Suprapubic skin (tissue), 4 donors: ENCODE results near the gene EIF3A. TPM values are rescaled to one million over a fixed set of nuclear protein-coding genes. Genes with fewer than 3 reads are reported as not detected.

Experiments
- DNase-seq, 2 donors: peaks; one replicate each; pipeline ENCODE4 v3.0.0-alpha.2; 2019; ENCODE audit warnings: low spot score in 2 of 2
- H3K27ac ChIP-seq: fragments of 200-600 bp; sonication (generic); one replicate; pipeline ENCODE4 v1.5.1; 2019
- H3K27me3 ChIP-seq: fragments of 200-600 bp; sonication (generic); one replicate; pipeline ENCODE4 v1.5.1; 2019
- H3K36me3 ChIP-seq: fragments of 200-600 bp; sonication (generic); one replicate; pipeline ENCODE4 v1.5.1; 2019
- H3K4me1 ChIP-seq: fragments of 200-600 bp; sonication (generic); one replicate; pipeline ENCODE4 v1.5.1; 2019
- H3K4me3 ChIP-seq: fragments of 200-600 bp; sonication (generic); one replicate; pipeline ENCODE4 v1.5.1; 2019; ENCODE audit warnings: mild to moderate bottlenecking
- H3K9me3 ChIP-seq: fragments of 200-600 bp; sonication (generic); one replicate; pipeline ENCODE4 v1.5.1; 2019
- EP300 ChIP-seq: sonication (generic); formaldehyde crosslinking; IDR thresholded peaks from one replicate; pipeline ENCODE4 v1.6.1; 2017; ENCODE audit warnings: antibody characterized with exemption
- POLR2A ChIP-seq, 2 donors: fragments of 450-650 bp; IDR thresholded peaks; one replicate each; pipeline ENCODE4 v1.6.1; 2017; ENCODE audit warnings: antibody characterized with exemption in 2 of 2, mild to moderate bottlenecking in 2 of 2, moderate library complexity in 2 of 2
- POLR2AphosphoS5 ChIP-seq, 3 donors: sonication (generic); formaldehyde crosslinking; IDR thresholded peaks; one replicate each; pipeline ENCODE4 v1.6.1; 2017; ENCODE audit warnings: antibody characterized with exemption in 3 of 3
- WGBS: methylation state at CpG from one replicate; pipeline ENCODE4 v1.1.5; 2018; 5-methylcytosine and 5-hydroxymethylcytosine counted together
- total RNA-seq, 4 donors: library from RNA; depleted of rRNA; stranded (reverse); fragments of >200 nt; gene quantifications; one replicate each; pipeline ENCODE4 v1.1.0, GENCODE V29; 2016
- TF ChIP-seq, protein P1 (sequence below), 2 donors: fragments of 200-600 bp in 1 of 2; fragments of 450-650 bp in 1 of 2; sonication (generic) in 1 of 2; IDR thresholded peaks; one replicate each; pipeline ENCODE4 v1.5.1; 2016 to 2019; ENCODE audit warnings: antibody characterized with exemption in 2 of 2, mild to moderate bottlenecking in 1 of 2, moderate library complexity in 1 of 2

The EIF3A gene
- total RNA-seq, 4 donors from 2014 or later = 116 to 148 (median 123) TPM

DNA sequence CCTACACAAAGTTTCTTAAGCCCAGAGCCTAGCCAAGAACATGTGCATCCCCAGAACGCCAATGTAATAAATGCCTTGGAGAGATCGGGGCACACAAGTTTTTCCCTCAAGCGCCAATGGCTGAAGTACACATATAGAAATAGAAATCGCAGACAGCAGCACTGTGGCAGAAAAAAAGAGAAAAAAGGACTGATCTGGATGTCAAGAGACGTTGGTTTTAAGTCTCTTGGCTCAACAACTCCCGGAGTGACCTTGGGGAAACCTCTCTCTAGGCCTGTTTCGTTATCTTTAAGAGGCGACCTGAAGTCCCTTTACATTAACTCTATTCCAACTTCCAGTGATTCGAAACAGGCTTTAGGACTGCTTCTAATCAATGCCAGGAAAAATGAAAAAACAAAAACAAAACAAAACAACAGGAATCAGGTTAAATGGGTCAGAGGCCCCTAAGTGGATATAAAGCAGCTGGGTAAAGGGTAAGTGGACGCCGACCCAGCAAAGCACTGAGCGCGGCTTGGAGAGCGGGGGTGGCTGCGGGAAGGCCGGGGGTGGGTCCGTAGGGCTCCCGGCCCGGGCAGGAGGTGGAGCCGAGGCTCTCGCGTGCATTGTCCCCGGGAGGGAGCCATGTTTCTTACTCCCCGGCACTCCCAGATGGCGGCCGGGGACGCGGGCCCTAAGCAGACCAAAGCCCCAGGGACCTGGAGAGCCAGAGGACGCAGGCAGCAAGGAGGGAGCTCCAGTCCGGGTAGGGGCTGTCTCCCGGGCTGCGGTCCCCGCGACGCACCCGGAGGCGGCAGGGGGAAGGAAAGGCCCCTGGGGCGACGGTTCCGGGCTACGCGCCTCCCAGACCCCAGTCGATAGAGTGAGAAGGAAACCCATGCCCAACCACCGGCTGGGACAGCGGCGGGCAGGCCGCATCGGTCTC is 757 bp downstream of the EIF3A start:
- DNase-seq = peak; percentile 85 to 87
- TF ChIP-seq, protein P1, sequence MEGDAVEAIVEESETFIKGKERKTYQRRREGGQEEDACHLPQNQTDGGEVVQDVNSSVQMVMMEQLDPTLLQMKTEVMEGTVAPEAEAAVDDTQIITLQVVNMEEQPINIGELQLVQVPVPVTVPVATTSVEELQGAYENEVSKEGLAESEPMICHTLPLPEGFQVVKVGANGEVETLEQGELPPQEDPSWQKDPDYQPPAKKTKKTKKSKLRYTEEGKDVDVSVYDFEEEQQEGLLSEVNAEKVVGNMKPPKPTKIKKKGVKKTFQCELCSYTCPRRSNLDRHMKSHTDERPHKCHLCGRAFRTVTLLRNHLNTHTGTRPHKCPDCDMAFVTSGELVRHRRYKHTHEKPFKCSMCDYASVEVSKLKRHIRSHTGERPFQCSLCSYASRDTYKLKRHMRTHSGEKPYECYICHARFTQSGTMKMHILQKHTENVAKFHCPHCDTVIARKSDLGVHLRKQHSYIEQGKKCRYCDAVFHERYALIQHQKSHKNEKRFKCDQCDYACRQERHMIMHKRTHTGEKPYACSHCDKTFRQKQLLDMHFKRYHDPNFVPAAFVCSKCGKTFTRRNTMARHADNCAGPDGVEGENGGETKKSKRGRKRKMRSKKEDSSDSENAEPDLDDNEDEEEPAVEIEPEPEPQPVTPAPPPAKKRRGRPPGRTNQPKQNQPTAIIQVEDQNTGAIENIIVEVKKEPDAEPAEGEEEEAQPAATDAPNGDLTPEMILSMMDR (IDR thresholded peaks at IDR 0.05) = no peak
- no peak for TF ChIP-seq POLR2AphosphoS5 (IDR thresholded peaks at IDR 0.05)
- no peak for TF ChIP-seq EP300
- TF ChIP-seq POLR2A (IDR thresholded peaks at IDR 0.05) = peak; percentile 25 to 67
- H3K27ac ChIP-seq = peak overlapping the region; percentile 96
- no peaks in the 10 kb centered on the region for H3K9me3 ChIP-seq
- H3K4me1 ChIP-seq = peaks cover 47% of the 10 kb centered on the region
- H3K27me3 ChIP-seq = no peaks in the 10 kb centered on the region
- WGBS = 1% methylated on average over 32 of the region's 48 CpGs
- H3K36me3 ChIP-seq = no peaks in the 10 kb centered on the region
- H3K4me3 ChIP-seq = peak overlapping the region; percentile 79

DNA sequence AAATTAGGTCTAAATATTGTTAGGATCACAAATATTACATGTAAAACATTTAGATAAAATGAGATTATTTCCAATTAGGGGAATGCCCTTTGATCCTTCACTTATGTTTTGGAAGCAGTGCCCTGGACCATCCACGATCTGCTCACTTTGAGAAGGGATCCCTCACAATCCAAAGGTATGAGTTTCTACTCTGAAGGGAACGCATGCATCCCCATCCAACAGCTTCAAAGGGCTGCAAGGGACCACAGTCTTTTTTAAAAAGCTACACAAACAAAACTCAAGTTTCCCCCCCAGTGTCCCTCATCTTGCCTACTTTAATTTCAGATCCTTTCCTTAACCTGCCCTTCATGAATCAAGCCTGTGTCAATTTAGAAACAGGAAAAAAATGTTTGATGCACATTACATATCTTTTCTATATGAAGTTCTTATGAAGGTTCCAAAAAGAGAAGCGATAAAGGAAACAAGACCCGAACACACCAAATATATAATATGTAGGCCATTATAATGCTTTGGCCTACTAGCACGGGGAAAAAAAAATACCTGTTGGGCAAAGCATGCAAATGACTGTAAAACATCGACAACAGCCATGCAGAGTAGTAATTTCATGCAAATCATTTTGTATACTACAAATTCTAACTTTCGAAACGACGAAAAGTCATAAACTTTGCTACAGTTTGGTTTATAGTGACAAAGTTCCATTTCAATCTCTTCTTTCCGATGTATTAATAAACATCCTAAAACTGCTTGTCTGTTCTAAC is 2.0 kb downstream of the EIF3A start:
- Histone ChIP-seq H3K4me1 (peaks cover 49% of the 10 kb centered on the region), H3K27me3 (no peaks in the 10 kb centered on the region), H3K4me3 (peak overlapping the region; percentile 79), H3K27ac (no peak overlapping the region), H3K36me3 (no peaks in the 10 kb centered on the region), H3K9me3 (no peaks in the 10 kb centered on the region)
- no peak for TF ChIP-seq POLR2A (IDR thresholded peaks at IDR 0.05)
- TF ChIP-seq, protein P1 (IDR thresholded peaks at IDR 0.05) = no peak
- TF ChIP-seq POLR2AphosphoS5 (IDR thresholded peaks at IDR 0.05) = no peak
- no peak for TF ChIP-seq EP300
- peak in 1 of 2 donors; percentile 27 for DNase-seq
- WGBS = 21% methylated on average over 10 of the region's 10 CpGs

DNA sequence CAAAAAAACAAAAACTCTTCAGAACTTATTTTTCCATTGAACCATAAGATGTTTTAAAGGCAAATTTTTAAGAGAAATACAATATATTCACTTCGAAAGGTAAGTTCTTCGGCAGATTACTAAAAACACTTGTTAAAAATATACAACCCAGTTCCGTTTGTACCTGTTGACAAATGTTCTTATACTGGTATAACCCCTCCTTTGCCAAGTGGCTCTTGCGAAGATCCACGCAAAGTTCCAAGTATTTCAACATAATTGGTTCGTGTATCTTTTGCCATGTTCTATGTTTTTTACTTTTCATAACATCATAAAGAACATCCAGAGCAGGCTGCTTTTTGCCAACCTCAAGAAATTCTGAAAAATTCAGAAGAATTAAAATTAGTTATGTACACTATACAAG is 7.0 kb downstream of the EIF3A start:
- Histone ChIP-seq H3K9me3 (no peaks in the 10 kb centered on the region), H3K27ac (no peak overlapping the region), H3K4me1 (peaks cover 35% of the 10 kb centered on the region), H3K36me3 (peaks cover 40% of the 10 kb centered on the region), H3K4me3 (no peak overlapping the region), H3K27me3 (no peaks in the 10 kb centered on the region)
- 70% methylated on average over 6 of the region's 6 CpGs for WGBS
- DNase-seq = no peak
- no peak for TF ChIP-seq EP300
- no peak for TF ChIP-seq POLR2A (IDR thresholded peaks at IDR 0.05)
- TF ChIP-seq, protein P1 (IDR thresholded peaks at IDR 0.05) = no peak
- TF ChIP-seq POLR2AphosphoS5 (IDR thresholded peaks at IDR 0.05) = no peak

DNA sequence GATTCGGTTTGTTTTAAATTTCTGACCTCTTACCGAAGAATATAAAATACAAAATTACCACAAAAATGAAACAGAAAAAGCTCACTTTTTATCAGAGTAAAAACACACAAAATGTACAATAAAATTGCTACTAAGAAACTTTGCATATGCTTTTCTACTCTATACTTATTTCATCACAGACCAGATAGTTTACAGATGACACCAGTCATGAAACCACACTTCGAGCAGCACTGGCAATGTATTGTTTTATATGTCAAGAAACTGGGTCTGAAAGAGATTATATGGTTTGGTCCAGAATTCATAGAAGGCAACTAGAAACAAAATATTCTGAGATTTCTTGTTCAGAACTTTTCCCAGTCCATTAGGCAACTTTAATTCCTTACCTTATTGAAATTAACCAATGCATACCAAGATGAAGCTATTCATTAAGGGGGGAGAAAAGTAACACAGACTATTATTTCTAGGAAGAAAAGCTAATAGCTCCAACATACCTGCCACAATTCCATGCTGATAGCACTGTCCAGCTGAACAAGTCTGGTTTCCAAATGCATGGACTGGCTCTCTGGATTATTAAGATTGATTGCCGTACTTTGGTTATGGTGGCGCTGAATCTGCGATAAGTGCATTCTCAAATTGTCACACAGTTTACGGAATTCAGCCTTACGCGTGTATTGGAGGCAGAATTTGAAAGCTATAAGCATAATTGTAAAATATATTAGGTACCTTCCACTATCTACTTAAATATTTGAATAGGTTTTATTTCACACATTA is 10.0 kb downstream of the EIF3A start:
- Histone ChIP-seq H3K4me1 (peaks cover 8% of the 10 kb centered on the region), H3K4me3 (no peak overlapping the region), H3K36me3 (peaks cover 70% of the 10 kb centered on the region), H3K27ac (no peak overlapping the region), H3K9me3 (no peaks in the 10 kb centered on the region), H3K27me3 (no peaks in the 10 kb centered on the region)
- no peak for TF ChIP-seq POLR2A (IDR thresholded peaks at IDR 0.05)
- TF ChIP-seq, protein P1 (IDR thresholded peaks at IDR 0.05) = no peak
- TF ChIP-seq POLR2AphosphoS5 (IDR thresholded peaks at IDR 0.05) = no peak
- TF ChIP-seq EP300 = no peak
- no peak for DNase-seq
- 95% methylated on average over 9 of the region's 9 CpGs for WGBS
